ENCODE results near the gene NFYC. TPM values are rescaled to one million over a fixed set of nuclear protein-coding genes. Genes with fewer than 3 reads are reported as not detected.

The NFYC gene
- total RNA-seq, 1 experiment from 2014 or later = 65.5 TPM

- DNase-seq = no peak
- BruUV-seq (replicated peaks) = no TSS peak
Observed at GRCh38 chr1:40717065-40717464, 25.6 kb downstream of the NFYC start.

GRCh38 chr1:40717955-40718354 is 26.5 kb downstream of the NFYC start:
- peaks cover 2% of the 10 kb centered on the region for H3K9me3 Mint-ChIP-seq (ENCODE audit: low read depth, unreplicated experiment)
- H3K36me3 Mint-ChIP-seq (ENCODE audit: insufficient read depth, unreplicated experiment) = peaks cover 4% of the 10 kb centered on the region
- H3K4me3 Mint-ChIP-seq (ENCODE audit: low read depth, unreplicated experiment) = no peak overlapping the region
- no peak overlapping the region for H3K27ac Mint-ChIP-seq (ENCODE audit: unreplicated experiment)
- DNase-seq = no peak
- peaks cover 25% of the 10 kb centered on the region for H3K4me1 Mint-ChIP-seq (ENCODE audit: low read depth, unreplicated experiment)
- no peaks in the 10 kb centered on the region for H3K27me3 Mint-ChIP-seq (ENCODE audit: unreplicated experiment)
- intact Hi-C loops (cut with micrococcal nuclease; ENCODE audit: unreplicated experiment) = no loop called here
- CTCF ChIA-PET = no interaction called here
- no peak for TF ChIP-seq CTCF (IDR thresholded peaks at IDR 0.05; ENCODE audit: unreplicated experiment)
- no TSS peak for BruUV-seq (replicated peaks)

More at GRCh38 chr1:40717065-40717464, 25.6 kb downstream of the NFYC start:
- Mint-ChIP-seq H3K27ac (ENCODE audit: unreplicated experiment) (no peak overlapping the region), H3K4me3 (ENCODE audit: low read depth, unreplicated experiment) (no peak overlapping the region), H3K9me3 (ENCODE audit: low read depth, unreplicated experiment) (peaks cover 2% of the 10 kb centered on the region), H3K4me1 (ENCODE audit: low read depth, unreplicated experiment) (peaks cover 19% of the 10 kb centered on the region), H3K27me3 (ENCODE audit: unreplicated experiment) (no peaks in the 10 kb centered on the region), H3K36me3 (ENCODE audit: insufficient read depth, unreplicated experiment) (peaks cover 6% of the 10 kb centered on the region)
- CTCF ChIA-PET = no interaction called here
- TF ChIP-seq CTCF (IDR thresholded peaks at IDR 0.05; ENCODE audit: unreplicated experiment) = no peak
- intact Hi-C loops (cut with micrococcal nuclease; ENCODE audit: unreplicated experiment) = no loop called here

GRCh38 chr1:40720493-40720892 is 29.0 kb downstream of the NFYC start:
- no peaks in the 10 kb centered on the region for H3K27me3 Mint-ChIP-seq (ENCODE audit: unreplicated experiment)
- no peaks in the 10 kb centered on the region for H3K36me3 Mint-ChIP-seq (ENCODE audit: insufficient read depth, unreplicated experiment)
- peaks cover 27% of the 10 kb centered on the region for H3K4me1 Mint-ChIP-seq (ENCODE audit: low read depth, unreplicated experiment)
- CTCF ChIA-PET = no interaction called here
- H3K27ac Mint-ChIP-seq (ENCODE audit: unreplicated experiment) = no peak overlapping the region
- TF ChIP-seq CTCF (IDR thresholded peaks at IDR 0.05; ENCODE audit: unreplicated experiment) = no peak
- no TSS peak for BruUV-seq (replicated peaks)
- DNase-seq = no peak
- intact Hi-C loops (cut with micrococcal nuclease; ENCODE audit: unreplicated experiment) = no loop called here
- peaks cover 2% of the 10 kb centered on the region for H3K9me3 Mint-ChIP-seq (ENCODE audit: low read depth, unreplicated experiment)
- H3K4me3 Mint-ChIP-seq (ENCODE audit: low read depth, unreplicated experiment) = no peak overlapping the region

- H3K4me3 Mint-ChIP-seq (ENCODE audit: low read depth, unreplicated experiment) = no peak overlapping the region
- no peaks in the 10 kb centered on the region for H3K9me3 Mint-ChIP-seq (ENCODE audit: low read depth, unreplicated experiment)
- no peak for DNase-seq
- BruUV-seq (replicated peaks) = no TSS peak
- no peaks in the 10 kb centered on the region for H3K27me3 Mint-ChIP-seq (ENCODE audit: unreplicated experiment)
- H3K36me3 Mint-ChIP-seq (ENCODE audit: insufficient read depth, unreplicated experiment) = no peaks in the 10 kb centered on the region
- CTCF ChIA-PET = interaction anchor here (0.9 kb wide), 3 partner anchors 25 to 34 kb away, joined by 3 to 4 read pairs (median 3); no protein-coding TSS in a partner anchor
- intact Hi-C loops (cut with micrococcal nuclease; ENCODE audit: unreplicated experiment) = no loop called here
- no peak for TF ChIP-seq CTCF (IDR thresholded peaks at IDR 0.05; ENCODE audit: unreplicated experiment)
- no peak overlapping the region for H3K27ac Mint-ChIP-seq (ENCODE audit: unreplicated experiment)
- H3K4me1 Mint-ChIP-seq (ENCODE audit: low read depth, unreplicated experiment) = peaks cover 11% of the 10 kb centered on the region
Observed at GRCh38 chr1:40722622-40723021, 31.1 kb downstream of the NFYC start.

Data from Calu3 (cell line).